SIG-M5 treated with dmso at 0.1 percent for 504 hours (cell line): ENCODE data around the gene TTC6.
"Not testable (repeated sequence)": the region's sequence is repeated elsewhere in the genome, so short reads cannot be mapped to it uniquely, and the experiment has no call there.

Experiments used
- DNase-seq: peaks from one replicate; lab custom pipeline; 2025; ENCODE audit not compliant: unreplicated experiment; lab: John Stamatoyannopoulos, UW

TTC6 gene

DNA sequence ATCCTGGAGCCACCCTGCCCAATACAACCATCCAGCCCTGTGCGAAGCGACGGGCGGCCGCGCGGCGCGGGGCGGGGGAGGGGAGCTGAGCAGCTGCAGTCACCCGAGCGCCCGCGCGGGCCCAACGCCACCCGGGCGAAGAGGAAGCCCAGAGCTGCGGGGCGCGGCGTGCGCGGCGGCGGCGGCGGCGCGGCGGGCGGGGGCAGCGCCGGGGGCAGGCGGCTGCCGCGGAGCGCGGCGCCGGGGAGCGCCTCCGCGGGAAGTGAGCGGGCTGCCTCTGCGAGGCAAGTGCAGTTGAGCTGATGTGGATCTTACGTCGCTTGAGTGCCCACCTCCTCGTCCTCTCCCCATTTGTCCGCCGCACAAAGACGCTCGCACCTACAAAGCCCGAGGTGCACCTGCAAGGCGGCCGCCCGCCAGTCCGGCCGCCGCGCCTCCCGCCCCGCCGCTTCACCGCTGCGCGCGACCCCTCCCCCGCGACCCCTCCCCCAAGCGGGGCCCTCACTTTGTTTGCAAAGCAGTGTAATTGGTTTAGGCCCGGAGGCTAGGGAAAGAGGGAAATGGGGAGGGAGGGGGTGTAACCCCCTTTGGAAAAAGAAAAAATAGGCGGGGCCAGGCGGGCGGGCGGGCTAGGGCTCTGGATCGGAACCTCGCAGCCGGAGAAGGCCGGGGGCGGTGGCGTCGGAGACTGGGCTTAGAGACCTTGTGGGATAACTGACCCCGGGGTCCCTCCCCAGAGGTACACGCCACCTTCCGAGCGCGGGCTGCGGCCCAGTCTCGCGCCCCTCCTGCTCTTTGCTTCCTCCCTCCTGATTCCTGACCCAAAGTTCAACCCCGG, at the start of gene TTC6, which contains the start of gene FOXA1:
TSS of gene TTC6 (plus strand) at position 659 of the 838 bp plus-strand sequence. CDS start 26,436 bp downstream, outside the sequence.
TSS of gene FOXA1 (minus strand) at position 279 of the 838 bp plus-strand sequence. CDS start at position 2, 277 bp downstream.
- DNase-seq: peak; percentile 87

GRCh38 chr14:37546621-37547447, 48.6 kb upstream of the TTC6 start:
- no peak for DNase-seq

DNA sequence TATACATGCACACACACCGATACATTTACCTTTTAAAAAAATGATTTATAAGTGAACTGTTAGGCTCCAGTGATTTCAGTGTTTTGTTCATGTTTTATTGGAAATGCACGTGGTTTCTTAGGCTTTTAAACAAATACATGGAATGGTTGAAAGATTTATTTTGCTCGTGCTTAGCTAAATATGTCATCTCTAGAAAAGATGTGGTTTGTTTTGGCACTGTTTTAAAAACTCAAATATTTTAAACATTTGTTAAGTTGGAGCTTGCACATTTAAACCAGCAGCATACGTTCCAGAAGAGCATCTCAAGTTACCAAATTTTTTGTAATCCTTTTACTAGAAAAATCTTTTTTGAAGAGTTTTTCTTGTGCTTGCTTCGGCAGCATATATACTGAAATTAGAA, 44.9 kb upstream of the TTC6 start:
- DNase-seq: no peak

DNA sequence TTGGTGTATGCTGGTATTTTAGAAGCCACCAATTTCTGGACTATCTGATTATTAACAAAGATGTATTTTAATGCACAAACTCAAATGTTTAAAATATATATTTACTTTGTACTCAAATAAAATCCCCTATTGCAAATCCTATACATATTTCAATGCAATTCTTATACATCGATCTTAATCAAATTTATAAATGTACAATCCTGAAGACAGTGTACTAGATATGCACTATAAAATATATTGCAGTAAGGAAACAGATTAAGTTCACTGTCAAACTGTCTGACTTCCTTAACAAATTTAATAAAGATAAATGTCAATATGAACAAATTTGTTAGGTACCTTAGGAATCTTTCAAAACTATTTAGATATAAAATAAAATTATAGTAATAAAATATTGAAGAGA, 44.3 kb upstream of the TTC6 start:
- no peak for DNase-seq

- DNase-seq: no peak
These were observed 41.4 kb upstream of the TTC6 start for GRCh38 chr14:37553935-37554550.

DNA sequence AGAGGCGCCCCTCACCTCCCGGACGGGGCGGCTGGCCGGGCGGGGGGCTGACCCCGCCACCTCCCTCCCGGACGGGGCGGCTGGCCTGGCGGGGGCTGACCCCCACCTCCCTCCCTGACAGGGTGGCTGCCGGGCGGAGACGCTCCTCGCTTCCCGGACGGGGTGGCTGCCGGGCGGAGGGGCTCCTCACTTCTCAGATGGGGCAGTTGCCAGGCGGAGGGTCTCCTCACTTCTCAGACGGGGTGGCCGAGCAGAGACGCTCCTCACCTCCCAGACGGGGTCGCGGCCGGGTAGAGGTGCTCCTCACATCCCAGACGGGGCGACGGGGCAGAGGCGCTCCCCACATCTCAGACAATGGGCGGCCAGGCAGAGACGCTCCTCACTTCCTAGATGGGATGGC, 39.8 kb upstream of the TTC6 start:
- DNase-seq: not testable (repeated sequence)

- no peak for DNase-seq
These were observed 36.7 kb upstream of the TTC6 start for GRCh38 chr14:37558740-37559139.

DNA sequence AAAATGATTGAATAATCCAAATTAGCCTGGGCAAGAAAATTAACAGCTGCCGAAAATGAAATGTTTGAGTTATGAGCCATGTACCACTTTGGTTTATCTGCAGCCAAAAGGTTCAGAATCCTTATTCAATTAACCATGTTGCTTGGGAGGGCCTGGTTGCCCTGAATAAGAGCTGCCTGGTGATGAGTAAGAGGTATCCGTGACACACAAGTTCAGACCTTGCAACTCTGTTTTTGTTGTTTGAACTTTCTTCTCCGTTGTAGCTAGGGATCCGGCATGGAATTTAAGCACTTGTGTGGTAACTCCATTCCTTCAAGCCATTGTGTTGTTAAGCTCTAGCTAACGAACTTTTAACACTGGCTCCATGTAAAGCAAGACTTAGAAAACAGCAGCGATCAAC, 36.0 kb upstream of the TTC6 start:
- no peak for DNase-seq

- DNase-seq: no peak
These were observed 32.2 kb upstream of the TTC6 start for GRCh38 chr14:37563189-37563588.

DNA sequence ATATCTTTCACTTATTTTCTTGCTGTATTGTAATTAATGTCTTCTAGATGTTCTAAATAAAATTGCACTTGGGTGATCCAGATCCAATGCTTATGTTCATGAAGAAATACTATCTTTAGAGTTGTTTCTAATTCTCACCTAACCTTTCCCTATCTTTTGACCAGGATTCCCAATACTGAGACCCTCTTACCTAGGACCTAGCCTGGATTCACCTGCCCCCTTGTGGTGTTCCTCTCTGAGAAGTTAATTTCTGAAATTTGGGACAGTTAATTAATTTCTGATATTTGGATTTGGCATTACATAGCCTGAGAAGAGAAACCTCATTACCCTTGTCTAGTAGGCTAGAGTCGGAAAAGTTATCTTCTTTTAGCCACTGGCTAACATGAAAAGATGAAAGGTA, 29.9 kb upstream of the TTC6 start:
- no peak for DNase-seq

- DNase-seq: peak; percentile 49
These were observed 28.5 kb upstream of the TTC6 start for GRCh38 chr14:37566811-37567371.

- no peak for DNase-seq
These were observed 25.7 kb upstream of the TTC6 start for GRCh38 chr14:37569729-37570128.

DNA sequence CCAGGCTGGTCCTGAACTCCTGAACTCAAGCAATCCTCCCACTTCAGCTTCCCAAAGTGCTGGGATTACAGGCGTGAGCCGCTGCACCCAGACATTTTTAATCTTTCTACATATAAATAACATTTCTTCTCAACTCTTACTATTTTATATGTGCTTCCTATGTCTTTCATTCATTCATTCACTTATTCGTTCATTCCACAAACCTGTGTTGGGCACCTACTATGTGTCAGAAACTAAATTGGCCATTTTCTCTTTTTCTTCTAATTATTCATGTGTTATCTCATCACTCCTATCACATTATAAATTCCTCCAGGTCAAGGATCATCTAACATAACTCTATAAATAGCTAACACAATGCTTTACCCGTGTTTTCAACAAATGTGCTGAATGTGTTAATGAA, 24.0 kb upstream of the TTC6 start:
- DNase-seq: no peak

- no peak for DNase-seq
These were observed 22.1 kb upstream of the TTC6 start for GRCh38 chr14:37573356-37573755.

- DNase-seq: no peak
These were observed 16.2 kb upstream of the TTC6 start for GRCh38 chr14:37579274-37579673.

- DNase-seq: no peak
These were observed 15.3 kb upstream of the TTC6 start for GRCh38 chr14:37580146-37580545.

DNA sequence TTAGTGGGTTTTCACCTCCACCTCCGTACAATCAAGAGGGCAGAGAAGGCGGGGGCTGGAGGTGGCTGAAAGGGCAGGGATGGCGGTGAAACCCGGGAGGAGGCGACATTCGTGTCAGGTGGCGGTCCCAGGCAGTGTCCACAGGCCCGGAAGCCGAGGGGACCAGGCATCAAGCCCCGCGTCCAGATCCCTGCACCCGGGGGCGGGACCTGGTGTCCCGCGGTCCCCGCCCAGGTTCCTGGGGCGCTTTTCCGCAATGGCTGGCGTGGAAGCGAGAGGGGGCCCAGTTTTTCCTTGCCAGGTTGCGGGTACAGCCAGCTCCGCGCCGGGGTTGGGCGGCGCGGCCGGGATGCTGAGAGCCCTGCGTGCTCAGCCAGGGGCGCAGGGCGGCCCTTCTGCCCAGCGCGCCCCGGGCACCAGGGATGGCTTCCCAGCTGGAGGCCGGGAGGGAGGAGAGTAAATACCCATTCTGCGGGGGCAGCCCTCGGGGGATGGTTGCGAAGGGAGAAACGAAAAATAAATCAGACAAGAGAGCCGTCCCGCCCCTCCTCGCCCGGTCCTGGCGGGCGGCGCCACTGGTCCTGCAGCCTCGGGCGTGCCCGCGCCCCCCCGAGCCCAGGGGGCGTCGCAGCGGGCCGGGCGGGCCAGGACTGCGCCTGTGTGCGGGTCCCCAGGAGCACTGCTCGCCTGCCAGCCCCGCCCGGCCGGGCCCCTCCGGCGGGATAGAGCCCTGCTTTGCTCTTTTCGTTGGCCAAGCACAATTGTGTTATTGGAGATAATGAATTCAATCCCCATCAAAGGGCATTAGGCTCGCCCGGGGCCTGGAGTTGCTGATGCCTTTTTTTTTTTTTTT, 11.8 kb upstream of the TTC6 start:
- DNase-seq: peak; percentile 44

DNA sequence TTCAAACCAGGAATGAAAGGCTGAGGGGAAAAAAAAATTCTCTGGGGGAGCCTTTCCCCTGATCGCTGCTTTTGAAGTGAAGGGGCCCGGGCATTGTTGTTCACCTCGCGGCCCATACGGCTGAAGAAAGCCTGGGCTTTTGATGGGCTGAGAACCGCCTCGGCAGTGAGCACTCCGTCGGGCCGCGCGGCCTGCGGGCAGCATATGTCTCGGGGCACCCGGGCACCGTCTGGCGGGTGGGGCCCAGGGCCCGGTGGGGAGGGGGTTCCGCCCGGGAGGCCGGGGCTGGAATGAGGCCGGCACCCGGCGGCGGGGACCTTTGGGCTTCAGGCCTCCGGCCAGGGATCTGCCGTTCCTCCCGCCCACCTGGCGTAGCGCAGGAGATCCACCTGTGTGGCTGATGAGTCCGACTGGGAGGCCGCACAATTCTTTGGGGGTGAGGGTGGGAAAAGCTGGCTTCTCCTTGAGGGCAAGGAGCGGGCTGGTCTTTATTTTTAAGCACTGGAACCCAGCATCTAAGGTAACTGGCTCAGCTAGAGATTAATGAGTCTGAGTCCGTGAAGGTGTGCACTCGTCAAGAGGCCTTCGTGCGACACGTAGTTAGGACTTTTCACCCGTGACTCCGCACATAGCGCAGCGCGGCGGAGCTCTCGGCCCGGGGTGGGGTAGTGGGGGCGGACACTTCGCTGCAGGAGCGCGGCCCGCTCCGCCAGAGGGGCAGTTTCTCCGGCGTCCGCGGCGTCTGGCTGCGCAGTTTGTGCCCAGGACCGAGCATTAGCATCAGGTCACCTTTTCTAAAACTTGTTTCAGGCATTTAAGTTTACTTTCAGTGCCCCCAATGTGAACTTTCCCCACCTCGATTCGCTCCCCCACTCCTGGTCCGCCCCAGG, 11.0 kb upstream of the TTC6 start:
- DNase-seq: no peak

DNA sequence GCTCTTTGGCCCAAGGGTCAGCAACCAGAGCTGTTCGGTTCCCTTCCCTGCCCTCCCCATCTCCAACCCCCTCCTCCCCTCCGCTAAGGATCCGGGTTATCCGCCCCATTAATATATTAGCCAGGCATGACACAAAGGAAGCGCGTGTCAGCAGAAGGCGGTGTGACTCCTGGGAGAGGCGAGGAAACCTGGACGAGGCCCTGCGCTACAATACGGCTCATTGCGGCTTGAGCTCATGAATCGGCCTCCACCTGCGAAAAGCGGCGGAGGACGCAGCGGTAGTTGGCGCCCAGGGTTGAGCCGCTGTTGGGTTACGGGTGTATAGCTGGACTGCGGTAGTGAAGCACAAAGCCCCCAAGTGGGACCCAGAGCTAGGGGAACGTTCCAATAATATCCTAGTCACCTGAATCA, 10.3 kb upstream of the TTC6 start:
- DNase-seq: peak; percentile 31
